Activated gamma-delta T cell (primary cell): ENCODE measurements around the gene MMP24OS.

ENCODE experiments used
- DNase-seq: peaks from one replicate; lab custom pipeline; 2025; lab: John Stamatoyannopoulos, UW

MMP24OS gene

DNA sequence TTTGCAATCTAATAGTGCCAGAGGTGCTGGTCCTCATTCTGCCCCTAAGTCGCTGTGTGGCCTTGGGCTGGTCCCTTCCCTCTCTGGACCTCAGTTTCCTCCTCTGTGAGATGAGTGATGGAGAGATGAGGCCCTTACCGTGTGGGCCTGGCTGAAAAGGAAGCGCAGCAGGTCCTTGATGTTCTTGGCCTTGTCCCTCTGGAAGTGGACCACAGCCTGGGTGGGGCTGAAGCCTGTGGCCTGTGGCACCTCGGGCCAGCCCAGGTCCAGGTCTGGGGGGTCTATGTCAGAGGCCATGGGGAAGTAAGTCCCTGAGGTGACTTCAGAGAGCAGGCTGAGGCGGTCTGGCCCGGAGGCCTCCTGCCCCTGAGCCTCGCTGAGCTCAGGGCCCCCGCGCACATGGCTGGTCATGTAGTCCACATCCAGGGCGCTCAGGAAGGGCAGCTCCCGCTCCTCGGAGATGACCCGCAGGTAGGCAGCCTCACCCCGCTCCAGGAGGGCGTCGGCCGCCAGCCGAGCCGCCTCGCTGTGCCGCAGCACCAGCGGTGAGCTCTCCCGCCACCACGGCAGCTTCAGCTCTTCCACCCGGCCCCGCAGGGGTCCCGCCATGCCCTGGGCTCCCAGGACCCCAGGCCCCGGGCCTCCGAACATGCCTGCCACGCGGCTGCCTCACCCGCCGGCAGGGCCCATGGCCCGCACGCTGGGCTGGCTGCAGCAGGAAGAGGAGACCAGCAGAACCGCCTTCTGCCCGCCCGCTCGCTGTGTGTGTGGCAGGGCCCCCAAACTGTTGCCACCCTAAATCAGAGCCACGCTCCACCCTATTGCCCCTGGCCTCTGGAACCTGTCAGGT lies 14.0 kb upstream of the MMP24OS start, which contains the start of gene FAM83C:
FAM83C (minus strand) TSS at position 772 of the 850 bp plus-strand sequence; CDS start at position 651, 121 bp downstream.
- no peak for DNase-seq

DNA sequence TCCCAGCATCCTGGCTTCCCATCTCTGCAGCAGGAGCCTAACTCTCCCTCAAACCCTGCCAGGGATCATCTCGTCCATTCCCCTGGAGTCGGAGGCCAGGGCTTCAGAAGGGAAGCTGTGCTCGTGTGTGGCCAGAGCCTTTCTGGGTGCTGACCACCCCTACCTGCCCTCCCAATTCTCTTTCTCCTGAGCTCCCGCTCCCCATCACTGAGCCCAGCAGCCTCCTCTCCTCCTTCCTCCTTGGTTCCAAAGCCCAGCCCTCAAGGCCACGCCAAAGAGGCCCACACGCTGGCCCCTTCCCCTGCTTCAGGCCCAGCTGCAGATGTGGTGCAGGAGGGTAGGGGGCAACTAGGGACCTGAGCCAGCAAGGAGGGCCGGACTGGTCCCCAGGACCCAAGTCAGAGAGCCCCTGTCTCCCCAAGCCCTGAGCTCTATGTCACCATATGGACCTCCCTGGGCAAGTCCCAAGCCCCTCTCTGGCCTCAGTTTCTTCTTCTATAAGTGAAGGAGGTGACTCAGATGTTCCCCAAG lies 13.0 kb upstream of the MMP24OS start:
- DNase-seq: no peak

DNA sequence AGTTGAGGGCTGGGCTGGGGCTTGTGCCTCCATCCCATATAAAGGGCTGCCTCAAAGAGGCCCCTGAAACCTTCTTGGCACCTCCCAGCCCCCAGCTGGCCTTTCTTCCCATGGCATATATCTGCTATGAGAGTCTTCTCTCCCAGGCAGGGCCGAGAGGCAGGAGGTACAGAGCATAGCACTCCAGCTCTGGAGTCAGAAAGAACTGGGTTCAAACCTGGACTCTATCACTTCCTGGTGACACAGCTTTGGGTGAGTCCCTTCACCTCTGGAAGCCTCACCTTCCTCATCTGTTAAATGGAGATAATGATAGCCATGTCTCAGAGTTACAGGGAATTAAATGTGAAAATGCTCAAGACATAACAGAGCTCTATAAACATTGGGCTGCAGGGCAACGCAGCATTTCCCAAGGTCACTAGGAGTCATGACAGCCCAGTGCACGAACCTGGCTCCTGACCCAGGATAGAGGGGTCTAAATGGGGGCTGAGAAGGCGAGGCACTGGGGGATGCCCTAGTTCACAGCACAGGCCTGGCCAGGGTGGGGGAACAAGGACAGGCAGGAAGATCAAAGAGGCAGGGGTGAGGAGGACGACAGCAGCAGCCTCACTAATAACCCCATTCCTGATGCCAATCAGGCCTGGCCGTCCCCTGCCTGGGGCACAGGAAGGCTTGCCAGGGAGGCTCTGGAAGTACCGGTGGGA lies 12.4 kb upstream of the MMP24OS start:
- DNase-seq: no peak

DNA sequence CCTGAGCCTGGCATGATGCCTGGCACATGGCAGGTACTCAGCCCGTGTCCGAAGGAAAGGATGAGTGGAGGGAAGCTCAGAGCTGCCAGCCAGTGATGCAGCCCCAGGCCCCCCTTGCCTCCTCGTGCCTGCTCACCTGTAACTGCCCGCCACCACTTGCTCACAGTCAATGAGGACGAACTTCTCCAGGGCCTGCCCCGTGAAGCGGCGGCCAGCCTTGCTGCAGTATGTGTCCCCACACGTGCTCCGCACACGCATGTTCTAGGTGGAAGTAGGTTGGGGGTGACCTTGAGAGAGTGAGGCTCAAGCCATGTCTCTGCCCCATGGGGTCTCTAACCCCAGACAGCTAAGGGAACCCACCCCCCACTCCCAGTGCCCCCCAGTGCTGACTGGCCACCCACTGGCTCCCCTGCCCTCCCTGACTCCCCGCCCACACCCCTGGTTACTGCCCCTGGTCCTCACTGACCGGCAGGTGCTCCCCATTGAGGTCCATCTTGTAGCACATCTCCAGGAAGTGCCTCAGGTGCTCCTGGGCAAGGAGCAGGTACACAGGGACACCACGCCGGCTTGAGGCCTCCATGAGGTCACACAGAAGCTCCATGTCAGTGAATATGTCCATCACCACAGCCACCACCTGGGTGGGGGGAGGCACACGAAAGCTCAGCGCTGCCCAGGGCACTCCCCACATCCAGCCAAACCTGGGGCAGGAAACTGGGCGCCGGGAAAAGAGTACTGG lies 10.6 kb upstream of the MMP24OS start:
- no peak for DNase-seq

DNA sequence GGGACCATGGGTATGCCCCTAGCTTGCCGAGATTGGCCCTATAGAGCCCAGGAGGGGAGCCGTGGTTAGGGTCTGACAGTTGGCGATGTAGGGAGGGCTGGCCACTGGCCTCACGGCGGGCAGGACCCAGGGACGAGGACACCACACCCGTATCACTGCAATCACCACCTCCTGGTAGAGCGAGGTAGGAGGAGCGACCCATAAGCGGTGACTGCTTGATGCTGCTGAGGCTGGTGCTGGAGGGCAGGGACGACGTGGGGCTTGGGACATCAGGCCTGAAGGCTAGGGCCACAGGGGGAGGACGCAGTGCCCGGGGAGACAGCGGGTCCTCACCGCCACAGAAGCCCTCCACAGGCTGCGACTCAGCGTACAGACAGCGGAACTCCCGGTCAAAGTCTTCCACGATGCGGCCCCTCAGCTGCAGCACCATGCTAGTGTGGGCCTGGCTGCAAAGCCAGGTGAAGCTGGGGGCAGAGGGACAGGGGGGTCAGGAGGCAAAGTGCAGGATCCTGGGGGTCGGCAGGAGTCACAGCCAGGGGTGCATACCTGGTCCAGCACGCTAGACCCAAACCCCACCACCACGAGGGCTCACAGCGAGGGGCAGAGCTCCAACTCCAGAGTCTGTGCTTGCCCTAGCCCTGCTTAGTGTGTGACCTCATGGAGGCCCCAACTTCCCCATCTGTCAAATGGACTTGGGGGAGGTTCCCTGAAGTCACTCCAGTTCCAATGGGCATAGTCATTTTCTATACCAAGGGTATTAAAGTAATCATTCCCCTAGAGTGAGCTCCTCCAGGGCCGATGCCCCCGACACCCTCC lies 9.8 kb upstream of the MMP24OS start:
- DNase-seq: no peak

DNA sequence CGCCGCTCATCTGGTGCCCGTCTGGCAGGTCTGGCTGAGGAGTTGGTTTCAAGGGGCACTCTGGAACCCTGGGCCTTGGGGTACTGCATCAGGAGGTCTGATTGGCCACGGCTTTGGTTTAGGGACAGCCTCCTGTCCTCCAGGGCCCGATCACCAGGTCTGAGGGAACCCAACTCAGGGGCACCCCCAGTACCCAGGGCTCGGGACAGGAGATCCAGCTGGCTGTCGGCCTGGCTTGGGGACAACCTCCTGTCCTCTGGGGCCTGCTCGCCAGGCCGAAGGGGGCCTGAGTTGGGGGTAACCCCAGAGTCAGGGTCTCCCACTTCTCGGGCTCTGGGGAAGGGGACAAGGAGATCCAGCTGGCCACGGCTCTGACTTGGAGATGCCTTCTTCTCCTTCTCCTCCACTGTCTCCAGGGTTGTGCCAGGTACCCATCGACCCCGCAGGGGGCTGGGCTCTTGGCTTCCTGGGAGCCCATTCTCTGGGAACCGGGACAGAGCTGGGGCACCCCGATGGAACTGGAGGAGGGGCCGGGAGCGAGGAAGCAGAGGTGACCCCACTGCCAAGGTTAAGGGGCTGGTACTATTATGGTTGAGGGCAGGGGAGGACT lies 9.1 kb upstream of the MMP24OS start:
- no peak for DNase-seq

DNA sequence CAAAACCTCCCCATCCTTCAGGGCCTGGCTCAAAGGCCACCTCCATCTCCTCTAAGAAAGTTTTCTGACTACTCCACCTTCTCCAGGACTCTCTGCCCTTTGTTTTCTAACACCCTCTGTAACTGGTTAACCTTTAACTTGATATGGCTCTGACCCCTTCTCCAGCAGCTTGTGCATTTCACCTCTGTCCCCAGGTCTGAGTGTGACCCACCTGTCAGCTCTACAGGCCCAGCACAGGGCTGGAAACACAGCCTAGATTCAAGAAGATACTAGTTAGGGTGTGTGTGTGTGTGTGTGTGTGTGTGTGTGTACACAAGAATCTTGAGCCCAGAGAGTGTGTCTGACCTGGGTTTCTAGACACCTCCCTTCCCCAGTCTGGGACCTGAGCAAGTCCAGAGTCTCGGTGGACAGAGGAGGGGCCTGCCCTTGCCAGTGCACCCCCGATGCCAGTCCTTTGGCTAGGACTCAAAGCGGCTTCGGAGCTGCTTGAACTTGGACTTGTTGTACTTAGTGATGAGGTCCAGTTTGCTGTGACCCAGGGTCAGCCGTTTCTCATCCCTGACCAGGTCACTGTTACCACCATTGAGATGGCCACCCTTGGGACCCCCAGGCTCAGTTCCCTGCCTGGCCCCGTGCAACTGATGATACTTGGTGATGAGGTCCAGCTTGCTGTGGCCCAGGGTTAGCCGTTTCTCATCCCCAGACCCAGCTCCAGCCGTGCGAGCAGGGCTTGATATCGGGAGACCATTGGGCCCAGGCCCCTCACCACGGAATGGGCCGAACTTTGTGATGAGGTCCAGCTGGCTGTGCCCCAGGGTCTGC lies 8.4 kb upstream of the MMP24OS start:
- DNase-seq: no peak

DNA sequence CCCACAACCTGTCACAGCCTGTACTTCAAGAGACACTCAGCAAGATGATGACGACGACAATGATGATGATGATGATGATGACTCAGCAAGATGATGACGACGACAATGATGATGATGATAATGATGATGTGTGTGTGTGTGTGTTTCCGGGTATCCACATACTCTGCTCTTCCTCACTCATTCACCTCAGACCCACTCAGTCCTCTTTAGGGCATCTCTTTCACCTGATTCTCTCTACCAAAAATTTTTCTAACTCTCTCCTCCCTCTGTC lies 7.8 kb upstream of the MMP24OS start:
- no peak for DNase-seq

DNA sequence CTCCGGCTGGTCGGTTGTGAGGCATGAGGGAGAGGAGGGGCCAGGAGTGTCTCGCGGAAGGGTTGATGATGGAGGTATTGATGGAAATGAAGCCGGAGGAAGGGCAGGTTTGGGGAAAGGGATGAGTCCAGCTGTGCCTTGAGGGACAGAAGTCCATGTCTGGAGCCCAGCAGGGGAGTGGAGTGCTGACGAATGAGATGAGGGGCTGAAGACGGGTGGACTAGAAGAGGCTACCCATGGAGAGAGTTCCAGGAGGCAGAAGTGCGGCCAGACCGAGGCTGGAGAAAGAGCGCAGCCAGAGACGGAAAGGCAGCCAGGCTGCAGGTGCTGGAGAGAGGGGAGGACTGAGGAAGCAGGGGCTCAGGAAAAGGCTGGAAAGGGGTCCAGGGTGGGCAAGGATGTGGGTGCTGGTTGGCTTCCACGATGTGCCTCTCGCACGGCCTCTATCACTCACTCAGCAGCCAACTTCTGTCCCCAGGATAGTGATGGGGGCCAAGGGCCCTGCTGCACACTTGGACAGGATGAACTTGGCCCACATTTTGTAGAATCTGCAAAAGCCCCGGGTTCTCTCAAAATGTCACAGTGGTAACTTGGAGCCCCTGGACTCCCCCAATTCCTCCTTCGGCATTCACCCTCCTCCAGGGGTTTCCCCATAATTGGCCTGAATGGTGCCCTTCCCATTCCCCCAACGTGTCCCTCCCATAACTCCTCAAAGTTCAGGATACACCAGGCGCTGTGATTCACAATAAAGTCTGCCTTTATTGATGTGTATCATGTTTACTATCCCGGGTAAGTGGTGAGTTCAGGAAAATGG lies 7.3 kb upstream of the MMP24OS start:
- no peak for DNase-seq

DNA sequence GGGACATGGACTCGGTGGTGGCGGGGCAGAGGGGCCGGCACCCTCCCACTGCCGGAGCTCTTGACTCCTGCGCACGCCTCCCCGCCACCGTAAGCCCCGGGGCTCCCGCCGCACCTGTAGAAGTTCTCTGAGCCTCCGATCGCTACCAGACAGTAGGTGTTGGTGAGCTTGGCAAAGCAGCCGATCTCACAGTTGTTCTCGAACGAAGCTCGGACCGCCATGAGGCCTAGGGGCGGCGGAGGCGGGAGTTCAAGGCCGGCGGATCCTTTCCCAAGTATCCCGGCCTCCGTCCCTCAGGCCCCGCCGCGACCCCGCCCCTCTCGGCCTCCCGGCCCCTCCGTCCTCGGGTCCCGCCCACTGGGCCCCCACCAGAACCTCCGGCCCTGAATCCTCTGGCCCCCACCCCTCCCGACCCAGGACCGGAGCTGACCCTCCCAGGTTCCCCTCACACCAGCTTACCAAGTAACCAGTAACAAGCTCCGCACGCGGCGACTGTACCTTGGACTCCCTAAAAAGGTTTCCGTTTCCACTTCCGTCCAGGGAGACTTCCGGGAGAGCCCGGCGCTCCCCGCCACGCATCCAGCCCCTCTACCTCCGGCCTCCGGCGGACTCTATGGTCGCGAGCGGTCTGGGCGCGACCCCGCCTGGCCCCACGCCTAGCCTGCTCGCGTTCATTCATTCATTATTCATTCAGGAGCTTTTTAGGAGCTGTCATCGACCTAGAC lies 6.5 kb upstream of the MMP24OS start, which contains the start of gene EIF6:
EIF6 (minus strand) TSS at position 506 of the 725 bp plus-strand sequence; CDS start at position 221, 285 bp downstream.
- DNase-seq: peak; percentile 38

DNA sequence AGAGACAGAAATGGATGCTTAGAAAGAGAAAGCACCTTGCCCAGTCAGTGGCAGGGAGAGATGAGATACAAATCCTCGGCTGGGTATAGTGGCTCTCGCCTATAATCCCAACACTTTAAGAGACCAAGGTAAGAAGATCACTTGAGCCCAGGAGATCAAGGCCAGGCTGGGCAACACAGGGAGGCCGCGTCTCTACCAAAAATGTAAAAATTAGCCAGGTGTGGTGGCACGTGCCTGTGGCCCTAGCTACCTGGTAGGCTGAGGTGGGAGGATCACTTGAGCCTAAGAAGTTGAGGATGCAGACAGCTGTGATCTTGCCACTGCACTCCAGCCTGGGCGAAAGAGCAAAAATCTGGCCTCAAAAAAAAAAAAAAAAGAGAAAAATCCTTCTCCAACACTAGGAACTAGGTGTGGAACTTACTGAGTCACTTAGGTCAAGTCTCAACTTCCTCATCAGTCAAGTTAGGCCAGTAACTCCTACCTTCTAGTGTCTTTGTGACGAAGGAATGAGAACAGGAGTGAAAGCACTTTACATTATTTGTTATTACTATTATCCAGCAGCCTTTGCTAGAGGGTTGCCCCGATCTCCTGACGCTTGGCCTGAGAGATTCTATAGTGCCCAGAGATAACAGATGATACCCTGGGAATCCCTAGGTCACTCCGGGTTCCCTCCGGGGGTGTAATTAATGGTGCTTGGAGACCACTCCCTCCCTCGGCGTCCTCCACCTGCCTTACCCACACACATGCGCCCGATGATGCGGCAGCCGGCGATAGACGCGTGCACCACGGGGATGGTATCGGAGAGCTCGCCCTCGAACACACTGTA lies 5.7 kb upstream of the MMP24OS start:
- no peak for DNase-seq

DNA sequence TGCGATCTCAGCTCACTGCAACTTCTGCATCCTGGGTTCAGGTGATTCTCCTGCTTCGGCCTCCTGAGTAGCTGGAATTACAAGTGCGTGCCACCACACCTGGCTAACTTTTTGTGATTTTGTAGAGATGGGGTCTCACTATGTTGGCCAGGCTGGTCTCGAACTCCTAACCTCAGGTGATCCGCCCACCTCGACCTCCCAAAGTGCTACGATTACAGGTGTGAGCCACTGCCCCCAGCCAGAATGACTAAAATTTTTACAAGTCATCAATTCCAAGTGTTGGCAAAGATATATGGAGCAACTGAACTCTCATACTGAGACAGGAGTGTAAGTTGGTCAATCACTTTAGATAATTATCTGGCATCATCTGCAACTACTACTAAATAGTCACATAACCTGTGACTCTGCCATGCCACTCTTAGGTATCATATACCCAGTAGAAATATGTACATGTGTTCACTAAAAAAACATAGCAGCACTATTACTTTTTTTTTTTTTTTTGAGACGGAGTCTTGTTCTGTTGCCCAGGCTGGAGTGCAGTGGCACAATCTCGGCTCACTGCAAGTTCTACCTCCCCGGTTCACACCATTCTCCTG lies 3.7 kb upstream of the MMP24OS start:
- DNase-seq: no peak

DNA sequence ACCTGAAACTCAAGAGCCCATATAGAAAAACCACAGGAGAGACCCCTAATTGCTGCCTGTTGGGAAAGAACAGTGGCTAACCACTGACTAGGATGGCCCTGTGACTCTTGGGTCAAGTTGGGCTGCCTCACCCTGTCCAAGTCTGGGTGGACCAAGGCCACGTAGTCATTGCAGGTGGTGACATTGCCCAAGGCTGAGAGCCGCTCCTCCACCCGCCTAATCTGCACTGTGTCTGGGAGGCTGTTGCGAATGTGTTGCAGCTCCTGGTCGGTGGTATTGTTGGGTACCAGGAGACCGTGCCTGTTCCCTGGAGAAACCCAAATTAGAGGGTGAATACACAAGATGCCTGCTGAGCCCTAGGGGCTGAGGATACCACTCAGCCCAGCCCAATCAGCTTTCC lies 2.6 kb upstream of the MMP24OS start:
- DNase-seq: no peak

DNA sequence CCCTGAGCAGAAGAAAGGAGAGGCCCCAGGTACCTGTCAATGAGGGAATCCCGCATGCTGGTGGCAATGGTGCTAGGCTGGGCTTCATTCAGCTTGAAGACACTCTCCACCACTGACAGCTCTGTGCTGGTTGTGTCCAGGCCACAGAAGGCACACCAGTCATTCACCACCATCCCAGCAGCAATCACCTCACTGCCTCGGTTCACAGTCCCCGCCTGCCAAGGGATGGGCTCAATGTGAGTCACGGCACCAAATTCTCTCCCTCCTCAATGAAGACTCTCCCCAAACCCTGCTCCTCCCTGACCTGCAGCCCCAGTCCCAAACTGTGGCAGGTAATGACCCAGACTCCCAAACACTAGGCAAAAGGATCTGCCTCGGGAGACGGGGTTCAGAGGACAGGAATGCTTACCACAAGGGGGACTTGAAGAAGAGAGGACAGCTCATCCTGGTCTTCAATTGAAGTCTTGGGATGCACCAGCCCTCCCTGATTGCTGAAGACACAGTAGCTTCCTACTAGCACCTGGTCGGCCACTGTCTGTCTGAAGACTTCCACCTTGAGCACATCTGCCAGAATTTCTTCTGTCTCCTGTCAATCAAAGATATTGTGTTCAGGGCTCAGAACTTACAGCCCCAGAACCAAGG lies 1.7 kb upstream of the MMP24OS start:
- DNase-seq: no peak

DNA sequence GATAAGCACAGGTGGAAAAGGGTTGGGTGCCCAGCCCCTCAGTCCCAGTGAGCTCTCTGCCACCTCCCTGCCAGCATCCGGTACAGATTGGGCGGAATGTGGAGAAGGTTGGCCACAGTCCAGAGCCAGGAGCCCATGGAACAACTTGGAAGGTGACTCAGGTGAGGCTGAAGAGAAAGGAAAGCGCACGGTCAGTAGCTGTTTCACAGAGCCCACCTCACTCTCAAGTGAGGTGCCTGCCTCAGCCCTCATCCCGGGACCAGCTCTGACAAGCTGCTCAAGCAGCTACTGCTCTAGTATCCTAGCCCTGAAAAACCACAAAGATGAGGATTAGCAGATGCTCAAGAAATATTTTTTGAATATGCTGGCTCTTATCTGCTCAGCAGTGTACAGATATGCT lies 1.1 kb upstream of the MMP24OS start:
- DNase-seq: no peak

DNA sequence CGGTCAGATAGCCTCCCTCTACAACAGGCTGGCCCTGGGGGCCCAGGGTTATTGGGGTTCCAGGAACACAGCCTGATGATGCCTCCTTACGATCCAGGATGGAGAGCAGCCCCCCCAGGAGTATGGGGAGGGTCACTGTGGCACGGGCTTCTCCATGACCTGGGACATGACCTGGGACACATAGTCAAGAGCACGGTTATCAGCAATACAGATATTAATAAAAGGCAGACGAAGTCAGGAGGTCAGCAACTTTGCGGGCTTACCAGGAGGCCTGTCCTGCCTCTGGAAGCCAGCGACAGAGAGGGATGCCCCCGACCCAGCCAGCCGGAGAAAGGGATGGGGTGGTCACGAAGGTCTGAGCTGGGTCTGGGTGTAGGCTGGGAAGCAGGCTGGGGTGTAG lies 795 bp downstream of the MMP24OS start:
- DNase-seq: no peak

DNA sequence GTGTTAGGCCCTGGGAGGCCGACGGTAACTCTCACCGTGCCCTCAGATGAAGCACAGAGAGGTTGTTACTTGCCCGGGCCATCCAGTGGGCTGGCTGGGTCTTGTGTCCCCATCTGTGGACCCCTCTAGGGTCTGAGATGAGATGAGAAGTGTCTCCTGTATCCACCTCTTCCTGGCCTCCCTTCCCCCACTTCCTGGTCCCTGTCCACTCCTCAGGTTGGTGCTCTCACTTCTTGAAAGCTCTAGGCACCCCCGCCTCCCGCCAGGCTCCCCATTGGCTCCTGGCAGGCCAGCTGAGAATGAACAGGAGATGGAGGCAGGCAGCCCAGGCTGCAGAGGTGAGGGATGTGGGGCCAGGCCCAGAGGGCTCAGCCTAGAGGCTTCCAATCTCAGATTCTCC lies 1.5 kb downstream of the MMP24OS start:
- no peak for DNase-seq
